ENCODE results near the gene ALPP.
"Not testable (repeated sequence)": the region's sequence is repeated elsewhere in the genome, so short reads cannot be mapped to it uniquely, and the experiment has no call there.

The ALPP gene

DNA sequence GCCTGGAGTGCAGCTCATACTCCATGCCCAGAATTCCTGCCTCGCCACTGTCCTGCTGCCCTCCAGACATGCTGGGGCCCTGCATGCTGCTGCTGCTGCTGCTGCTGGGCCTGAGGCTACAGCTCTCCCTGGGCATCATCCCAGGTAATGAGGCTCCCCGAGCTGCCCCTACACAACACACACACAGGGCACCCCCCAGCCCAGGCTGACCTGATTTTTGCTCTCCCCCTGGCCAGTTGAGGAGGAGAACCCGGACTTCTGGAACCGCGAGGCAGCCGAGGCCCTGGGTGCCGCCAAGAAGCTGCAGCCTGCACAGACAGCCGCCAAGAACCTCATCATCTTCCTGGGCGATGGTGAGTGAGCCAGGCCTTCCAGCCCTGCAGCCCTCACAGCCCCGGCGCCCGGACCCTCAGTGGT is at the start of gene ALPP:
TSS of gene ALPP (plus strand) at position 17 of the 417 bp plus-strand sequence. CDS start at position 69, 52 bp downstream.
- not testable (repeated sequence) for DNase-seq

DNA sequence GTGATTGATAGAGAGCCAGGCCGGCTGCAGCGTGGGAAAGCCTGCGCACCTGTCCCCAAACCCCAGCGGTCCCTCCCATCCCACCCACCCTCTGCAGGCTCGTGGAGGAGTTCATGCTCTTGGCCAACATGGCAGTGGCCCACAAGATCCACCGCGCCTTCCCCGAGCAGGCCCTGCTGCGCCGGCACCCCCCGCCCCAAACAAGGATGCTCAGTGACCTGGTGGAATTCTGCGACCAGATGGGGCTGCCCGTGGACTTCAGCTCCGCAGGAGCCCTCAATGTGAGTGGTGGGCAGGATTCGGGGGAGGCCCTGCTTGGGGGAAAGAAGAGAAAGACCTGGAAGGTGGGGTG is 48.9 kb upstream of the ALPP start:
- no peak for DNase-seq

DNA sequence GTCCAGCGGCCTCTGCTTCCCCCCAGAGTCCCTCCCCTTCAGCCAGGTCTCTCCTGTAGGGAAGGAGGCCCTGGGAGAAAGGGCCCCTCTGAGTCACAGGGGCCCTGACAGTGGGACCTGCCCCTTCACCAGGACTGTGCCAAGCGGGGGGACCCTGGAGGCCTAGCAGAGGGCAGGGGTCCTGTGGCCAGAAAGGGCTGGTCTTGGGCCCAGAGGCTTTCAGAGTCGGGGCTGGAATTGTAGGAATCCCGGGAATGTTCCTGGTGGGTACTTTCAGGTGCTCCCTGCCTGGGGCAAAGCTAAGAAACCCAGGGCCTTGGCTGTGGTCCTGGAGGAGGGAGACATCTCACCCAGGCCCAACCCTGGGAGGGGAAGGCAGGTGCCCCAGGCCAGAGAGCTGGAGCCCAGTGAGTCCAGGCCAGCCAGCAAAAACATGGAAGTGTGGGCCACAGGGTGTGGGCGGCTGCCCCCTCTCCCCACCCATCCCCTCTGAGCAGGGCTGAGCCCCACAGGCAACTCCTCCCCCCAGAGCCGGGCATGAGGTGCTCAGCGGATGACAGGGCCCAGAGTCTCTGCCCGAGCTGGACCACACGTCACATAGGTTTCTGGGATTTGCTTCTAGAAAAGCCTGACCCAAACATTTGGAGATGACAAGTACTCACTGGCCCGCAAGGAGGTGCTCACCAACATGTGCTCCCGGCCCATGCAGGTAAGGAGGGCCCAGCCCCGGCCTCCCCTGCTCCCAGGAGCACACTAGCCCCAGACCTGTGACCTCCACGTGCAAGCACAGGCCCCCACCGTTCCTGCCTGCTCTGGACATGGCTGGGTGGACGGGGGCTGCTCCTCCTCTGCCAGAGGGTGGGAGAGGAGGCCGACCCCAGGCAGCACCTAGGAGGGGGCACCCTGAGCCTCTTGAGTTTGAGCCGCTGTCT is 48.2 kb upstream of the ALPP start:
- peak; percentile 92 for DNase-seq

DNA sequence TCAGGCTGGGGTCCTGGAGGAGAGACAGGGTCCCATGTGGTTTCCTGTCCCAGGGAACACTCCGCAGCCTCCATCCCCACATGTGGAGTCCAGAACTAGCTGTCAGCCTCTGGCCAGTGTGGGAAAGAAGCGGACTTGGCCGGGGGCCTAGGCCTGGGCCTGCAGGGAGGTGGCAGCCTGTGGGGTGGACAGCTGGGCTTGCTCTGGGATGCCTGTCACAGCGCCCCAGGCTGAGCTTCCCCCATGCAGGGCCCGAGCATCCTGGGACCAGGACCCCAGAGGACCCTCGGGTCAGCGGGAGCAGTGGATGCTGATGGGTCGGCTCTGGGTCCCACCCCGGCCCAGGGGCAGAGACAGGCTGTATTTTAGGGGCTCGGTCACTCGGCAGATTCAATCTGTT is 47.5 kb upstream of the ALPP start:
- DNase-seq, result not testable (repeated sequence)

DNA sequence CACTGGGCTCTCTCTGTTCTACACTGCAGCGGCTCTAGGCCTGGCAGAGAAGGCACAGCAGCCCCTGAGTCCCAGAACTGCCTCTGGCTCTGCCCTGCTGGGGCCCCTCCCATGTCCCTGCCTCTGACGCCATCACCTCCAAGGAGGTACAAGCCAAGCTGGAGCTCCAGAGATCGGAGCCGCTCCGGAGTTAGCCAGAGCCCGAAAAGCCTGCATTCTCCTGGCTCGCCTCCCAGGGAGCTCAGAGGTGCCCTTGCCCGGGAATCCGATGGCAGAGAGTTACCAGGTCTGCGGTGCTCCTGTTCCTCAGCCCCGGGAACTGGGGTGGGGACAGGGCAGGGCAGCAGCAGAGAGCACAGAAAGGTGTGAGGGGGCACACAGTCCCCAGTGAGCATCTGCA is 46.9 kb upstream of the ALPP start:
- not testable (repeated sequence) for DNase-seq

DNA sequence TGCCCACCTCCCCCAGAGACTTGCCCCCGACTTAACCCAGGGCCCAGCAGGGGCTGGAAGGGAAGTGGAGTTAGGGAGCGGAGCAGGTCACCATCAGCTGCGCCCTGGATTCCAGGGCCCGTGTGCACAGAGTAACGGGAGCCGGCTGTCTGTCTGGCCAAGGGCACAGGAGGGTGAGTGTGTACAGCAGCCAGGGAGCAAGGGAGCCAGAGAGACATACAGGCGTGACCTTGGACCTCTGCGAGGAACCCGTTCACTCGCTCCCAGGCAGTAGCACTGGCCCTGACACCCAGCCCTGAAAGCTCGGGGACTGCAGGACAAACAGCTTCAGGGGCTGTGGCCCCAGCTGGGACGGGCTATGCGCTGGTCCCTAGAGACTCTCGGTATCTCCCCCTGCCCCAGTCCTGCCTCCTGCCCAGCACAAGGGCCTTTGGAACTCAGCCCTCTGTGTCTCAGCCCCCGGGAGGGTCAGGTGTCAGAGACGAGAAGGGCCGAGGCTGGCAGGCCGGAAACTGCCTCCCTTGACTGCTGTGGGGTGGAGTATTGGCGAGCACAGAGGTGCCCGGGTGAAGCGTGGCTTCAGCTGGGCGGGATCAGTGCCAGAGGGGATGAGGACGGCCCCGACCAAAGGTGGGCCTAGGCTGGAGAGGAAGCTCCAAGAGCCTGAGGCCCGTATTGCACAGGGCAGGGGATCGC is 46.2 kb upstream of the ALPP start:
- DNase-seq, result not testable (repeated sequence)

DNA sequence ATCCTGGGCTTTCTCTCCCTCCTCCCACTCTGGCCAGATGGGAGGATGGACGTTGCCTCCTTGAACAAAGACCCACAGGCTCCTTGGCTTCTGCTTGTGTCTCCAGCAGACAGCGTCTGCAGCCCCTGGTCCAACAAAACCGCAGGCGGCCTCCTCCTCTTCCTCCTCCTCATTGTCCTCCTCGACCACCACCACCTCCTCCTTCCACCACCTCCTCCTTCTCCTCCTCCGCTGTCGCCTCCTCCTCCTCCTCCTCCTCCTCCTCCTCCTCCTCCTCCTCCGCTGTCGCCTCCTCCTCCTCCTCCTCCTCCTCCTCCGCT is 45.7 kb upstream of the ALPP start:
- no peak for DNase-seq

DNA sequence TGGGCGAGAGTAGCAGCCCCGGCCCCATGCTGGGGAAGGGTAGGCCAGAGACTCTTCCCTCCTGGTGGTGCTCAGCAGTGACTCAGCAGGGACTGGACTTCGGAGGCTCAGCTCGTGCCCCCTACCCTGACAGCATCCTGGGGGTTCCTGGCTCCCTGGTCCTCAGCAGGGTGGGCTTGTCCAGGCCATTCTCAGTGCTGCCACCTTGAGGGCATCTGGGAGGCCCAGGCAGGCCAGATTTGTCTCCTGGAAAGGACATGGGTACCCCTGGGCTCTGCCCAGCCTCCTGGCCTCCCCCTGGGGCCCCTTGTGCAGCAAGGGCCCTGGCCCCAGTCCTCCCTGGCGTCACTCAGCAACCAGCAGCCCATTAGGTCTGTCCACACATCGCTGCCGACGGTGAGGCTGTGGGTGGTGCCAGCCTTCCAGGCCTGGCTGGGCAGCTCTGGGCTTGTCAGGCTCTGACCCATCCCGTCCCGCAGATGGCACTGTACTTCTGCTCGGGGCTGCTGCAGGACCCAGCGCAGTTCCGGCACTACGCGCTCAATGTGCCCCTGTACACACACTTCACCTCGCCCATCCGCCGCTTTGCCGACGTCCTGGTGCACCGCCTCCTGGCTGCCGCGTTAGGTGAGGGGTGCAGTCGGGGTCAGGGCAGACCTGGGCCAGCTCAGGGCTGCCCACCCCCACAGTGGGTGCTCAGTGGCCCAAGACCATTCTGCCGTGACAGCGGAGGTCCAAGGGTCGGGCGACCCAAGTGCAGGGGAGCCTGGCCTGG is 45.0 kb upstream of the ALPP start:
- DNase-seq, result no peak

DNA sequence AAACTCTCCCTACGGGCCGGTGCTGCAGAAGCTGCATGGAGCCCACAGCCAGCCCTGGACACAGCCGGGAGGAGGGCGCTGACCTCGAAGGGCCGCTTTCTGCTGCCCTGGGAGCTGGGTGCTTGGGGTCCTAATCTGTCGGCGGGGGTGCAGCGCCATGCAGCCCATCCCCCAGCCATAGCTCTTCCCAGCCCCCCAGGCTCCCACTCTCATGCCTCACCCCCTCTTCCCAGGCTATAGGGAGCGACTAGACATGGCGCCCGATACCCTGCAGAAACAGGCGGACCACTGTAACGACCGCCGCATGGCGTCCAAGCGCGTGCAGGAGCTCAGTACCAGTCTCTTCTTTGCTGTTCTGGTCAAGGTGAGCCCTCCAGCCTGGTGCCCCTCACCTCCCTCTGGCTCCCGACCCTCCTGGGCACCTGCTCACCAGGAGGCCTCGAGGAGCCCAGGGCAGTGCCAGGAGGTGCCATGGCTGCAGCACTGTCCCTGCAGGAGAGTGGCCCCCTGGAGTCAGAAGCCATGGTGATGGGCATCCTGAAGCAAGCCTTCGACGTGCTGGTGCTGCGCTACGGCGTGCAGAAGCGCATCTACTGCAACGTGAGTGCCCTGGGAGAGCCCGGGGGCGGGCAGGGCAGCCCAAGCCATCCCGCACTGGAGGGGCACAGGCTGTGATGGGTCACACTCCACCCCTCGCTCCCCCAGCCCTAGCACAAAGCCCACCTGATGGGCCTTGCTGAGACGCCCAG is 44.2 kb upstream of the ALPP start:
- not testable (repeated sequence) for DNase-seq

DNA sequence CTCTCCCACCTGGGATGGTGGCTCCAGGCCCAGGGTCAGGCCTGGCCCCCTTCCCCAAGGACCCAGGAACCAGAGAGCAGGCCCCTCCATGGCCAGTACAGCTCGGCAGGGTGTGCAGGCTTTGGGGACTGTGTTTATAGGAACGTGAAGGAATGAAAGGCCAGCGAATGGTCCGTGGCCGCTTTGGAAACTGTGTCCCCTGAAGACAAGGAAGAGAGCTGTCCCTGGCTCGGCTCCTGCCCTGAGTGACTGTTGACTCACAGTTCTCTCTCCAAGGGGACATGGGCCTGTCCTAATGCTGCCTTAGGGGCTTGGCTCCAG is 43.7 kb upstream of the ALPP start:
- DNase-seq, result not testable (repeated sequence)

DNA sequence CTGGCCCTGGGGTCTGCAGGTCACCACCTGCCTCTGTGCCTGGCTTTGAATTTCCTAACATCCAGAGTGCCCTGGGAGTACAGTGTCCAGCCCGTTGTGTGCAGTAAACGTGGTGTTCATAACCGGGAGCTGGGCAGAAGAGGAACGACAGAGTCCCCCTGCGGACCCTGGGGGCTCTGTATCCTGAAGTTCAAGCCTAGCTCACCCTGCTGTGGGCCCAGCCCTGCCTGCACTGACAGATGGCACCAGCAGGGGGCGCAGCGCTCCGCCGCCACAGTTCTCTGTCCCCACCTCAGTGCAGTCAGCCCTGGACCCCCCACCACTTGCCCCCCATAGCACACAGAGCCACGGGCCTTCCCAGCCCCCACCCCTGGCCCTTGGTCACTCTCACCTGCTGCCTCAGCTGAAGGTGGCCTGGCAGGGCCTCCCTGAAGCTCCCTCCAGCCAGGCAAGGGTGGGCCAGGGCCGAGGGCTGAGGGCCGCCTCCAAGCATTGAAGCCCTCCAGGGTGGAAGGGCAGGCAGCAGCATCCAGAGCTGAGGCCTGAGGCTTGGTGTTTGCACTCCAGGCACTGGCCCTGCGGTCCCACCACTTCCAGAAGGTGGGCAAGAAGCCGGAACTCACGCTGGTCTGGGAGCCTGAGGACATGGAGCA is 43.2 kb upstream of the ALPP start:
- not testable (repeated sequence) for DNase-seq

DNA sequence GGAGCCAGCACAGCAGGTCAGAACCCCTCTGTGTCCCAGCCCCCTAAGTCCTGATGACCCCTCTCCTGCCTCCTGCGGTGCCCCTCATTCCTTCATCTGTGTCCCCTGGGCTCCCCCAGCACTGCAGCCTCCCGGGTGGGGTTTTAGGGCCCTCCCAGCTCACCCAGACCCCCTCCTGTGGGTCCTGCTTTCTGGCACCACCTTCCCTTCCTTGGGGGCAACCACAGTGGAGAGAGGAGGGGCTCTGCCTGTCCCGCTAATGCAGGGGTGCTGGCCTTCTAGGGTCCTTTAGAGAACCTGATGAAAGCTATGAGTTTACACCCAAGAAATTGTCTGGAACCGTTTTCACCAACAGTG is 42.7 kb upstream of the ALPP start:
- DNase-seq, result no peak

DNA sequence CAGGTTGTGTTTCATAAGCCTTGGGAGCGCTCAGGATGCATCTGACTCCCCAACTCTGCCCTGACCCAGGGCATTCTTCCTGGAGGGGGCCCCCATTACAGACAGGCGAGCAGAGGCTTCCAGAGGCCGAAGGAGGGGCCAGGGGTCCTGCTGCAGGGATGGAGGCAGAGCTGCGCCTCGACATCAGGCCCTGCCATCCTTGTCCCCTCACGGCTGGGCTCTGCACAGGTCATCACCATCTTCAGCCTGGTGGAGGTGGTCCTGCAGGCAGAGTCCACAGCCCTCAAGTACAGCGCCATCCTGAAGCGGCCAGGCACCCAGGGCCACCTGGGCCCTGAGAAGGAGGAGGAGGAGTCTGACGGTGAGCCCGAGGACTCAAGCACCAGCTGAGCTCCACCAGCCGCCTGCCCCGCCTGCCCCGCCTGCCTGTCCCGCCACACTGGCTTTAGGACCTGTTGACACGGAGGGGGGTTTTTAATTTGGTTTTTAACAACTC is 42.3 kb upstream of the ALPP start:
- DNase-seq, result no peak

DNA sequence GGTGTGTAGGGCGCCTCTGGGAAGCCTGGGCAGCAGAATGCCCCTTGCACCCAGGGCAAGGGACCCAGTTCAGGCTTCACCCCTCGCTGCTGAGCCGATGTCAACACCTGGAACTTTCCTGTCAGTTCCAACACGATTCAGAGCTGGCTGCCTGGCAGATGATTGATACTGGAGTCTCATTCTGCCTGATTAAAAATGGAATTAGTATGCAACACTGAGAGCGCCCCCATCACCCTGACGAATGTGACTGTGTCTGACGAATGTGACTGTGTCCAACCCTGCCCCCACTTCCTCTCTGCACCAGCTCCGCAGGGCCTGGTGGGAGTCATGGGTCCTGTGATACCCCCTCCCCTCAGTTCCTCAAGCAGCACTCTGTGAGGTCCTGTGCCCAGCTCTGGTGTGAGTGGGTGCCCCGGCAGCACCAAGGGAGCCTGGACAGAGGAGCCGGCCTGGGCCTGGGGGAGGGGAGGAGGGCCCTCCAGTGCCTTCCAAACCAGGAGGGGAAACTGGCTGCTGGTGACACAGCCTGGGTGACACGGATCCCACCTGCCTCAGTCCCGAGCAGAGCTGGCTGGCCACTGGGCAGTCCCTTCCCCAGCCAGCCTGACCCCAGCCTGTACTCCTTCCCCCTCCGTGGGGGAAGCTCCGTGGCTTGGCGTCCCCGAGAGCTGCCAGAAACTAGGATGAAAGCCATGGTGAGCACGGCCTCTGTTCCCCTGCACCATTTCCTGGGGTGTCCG is 41.4 kb upstream of the ALPP start:
- no peak for DNase-seq

DNA sequence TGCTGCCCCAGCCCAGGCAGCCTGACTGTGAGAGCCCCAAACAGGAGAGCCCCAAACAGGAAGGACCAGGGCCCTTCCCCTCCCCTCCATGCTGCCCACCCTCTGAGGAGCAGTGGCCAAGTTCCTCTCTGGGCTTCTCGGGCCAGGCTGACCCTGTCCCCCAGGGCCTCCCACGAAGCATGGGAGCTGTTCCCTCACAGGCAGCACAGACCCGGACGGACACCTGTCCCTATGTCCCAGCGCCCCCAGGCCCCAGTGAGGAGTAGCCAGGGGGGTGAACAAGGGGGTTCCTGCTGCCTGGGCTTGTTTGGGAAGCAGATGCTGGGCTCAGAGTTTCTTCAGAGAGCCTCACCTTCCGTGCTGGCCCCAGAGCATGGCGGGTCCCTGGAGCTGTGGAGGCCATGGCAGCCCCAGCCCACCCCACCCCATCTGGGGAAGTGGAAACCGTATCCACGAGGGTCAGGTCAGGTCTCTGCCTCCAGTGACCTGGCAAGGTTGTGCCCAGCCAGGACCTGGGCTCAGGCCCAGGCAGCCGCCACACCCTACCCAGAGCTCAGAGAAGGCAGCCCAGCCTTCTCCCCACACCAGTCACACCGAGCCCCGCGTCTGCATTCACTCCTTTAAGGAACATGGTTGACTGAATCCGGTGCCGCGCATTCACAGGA is 40.3 kb upstream of the ALPP start:
- DNase-seq, result not testable (repeated sequence)

DNA sequence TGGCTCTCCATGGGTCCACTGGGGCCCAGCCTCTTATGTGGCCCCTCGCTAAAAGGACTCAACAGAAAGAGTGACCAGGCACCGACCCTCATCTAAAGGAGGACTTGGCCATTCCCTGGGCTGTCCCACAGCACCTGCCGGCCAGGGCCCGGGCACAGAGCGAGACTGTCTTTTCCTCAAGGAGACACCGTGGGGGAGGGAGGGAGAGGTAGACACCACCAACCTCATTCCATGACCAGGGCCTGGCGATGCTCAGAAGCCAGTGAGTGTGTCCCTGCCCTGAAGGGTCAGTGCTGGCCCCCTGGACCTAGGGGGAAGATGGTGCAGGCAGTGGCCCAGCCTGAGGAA is 39.8 kb upstream of the ALPP start:
- no peak for DNase-seq

DNA sequence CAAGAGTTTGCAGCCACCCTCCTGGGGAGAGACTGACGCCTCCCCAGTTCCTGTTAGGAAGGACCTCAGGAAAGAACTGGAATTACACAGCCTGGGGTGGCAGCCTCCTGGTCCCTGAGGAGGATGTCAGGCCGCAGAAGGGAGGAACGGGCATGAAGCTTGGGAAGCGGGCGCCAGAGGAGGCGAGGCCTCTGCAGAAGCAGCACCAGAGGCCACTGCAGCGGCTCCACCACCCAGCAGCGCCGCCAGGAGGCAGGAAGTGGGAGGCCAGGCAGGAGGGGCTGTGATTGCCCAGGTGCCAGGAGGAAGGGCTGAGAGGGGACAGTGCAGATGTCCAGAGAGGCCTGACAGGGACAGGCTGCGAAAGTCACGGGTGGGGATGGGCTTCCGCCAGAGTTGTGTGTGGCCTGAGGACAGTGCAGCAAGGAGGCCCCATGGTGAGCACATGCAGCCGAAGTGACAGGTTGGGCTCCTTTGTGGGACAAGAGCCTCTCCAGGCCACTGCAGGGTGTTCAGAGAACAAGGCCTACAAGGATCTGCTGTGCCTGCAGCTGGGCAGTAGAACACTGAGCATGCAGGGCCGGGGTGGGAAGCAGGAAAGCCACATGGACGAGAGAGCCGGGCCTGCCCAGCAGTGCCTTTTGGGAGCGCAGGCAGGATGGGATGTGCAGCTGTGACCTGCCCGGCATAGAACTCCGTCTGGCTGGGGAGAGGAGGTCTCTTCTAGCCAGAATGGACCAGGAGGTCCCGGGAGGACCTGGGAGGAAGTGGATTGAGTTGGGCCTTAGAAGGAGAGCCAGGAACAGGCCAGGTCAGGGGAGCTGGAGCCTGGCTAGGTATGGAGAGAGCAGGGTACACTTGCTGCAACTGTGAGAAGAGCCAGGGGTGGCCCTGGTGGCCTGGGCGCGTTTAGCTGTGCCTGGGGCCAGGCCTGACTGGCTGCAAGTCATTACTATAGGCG is 39.1 kb upstream of the ALPP start:
- no peak for DNase-seq

DNA sequence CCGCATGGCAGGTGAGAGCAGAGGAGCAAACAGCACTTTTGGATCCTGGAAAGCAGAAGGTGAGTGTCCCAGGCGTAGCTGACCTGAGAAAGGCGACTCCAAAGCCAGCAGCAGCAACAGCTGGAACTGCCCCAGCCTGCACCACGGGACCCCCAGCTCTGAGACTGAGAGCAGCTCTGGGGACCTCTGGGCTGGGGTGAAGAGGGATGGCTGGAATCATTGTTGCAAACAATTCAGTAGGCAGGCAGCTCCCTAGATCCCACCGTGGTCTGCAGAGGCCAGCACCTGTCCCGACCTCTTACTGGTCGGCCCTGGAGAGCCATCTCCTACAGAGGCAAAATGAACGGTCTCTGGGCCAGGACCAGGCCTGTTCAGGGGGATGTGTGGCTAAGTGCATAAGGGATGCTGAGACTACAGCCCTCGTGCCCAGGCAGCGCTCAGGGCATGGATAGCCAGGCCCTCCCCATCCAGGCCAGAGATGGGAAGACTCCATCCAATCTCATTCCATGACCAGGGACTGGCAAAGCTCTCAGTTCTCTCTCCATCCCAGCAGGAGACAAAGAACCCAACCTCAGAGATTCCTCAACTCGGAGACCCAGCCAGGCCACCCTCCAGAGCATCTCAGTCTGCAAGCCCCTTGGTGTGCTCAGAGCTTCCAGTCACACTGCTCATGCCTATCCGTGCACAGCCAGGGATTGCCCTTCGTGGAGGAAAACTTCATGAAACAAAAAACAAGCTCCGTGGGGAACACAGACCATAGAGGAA is 38.2 kb upstream of the ALPP start:
- DNase-seq, result no peak
